ENCODE results near the gene UTS2.

GRCh38 chr1:7808253-7808844 is 44.5 kb downstream of the UTS2 start:
- no peak for TF ChIP-seq POLR2A (IDR thresholded peaks at IDR 0.05)
- TF ChIP-seq CTCF (IDR thresholded peaks at IDR 0.05) = peak; percentile 12 to 58 (median 52)
